ENCODE results near the gene ABCC11. TPM values are rescaled to one million over a fixed set of nuclear protein-coding genes. Genes with fewer than 3 reads are reported as not detected.

ABCC11 gene
- total and polyA plus RNA-seq, 12 donors = 0.01 to 0.61 (median 0.24) TPM; not detected in 5

DNA sequence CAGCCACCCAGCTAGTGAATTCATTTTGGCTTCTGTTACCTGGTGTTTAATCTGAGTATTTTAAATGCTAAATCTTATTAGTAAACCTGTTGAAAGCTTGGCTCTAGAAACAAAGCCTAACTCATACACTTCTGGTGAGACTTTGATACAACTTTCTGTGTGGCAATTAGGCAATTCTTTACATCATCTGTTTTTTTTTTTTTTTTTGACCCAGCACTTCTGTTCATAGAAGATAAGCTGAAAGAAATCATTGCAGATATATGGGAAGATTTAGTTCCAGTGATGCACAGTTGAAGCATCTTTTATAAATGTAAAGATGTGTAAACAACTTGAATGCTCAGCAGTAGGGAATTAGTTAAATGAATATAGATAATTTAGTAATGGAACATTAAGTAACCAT lies 21.7 kb upstream of the ABCC11 start:
- ATAC-seq = no peak
- no peak for DNase-seq
- H3K36me3 ChIP-seq = peaks cover 0 to 90% (median 6%) of the 10 kb centered on the region in 9 donors
- H3K4me1 ChIP-seq = peaks cover 0 to 35% (median 17%) of the 10 kb centered on the region in 9 donors
- intact Hi-C loops (cut with DNase I) = no loop called here
- H3K27me3 ChIP-seq = no peaks in the 10 kb centered on the region
- no peaks in the 10 kb centered on the region for H3K9me3 ChIP-seq
- H3K27ac ChIP-seq = no peak overlapping the region
- TF ChIP-seq, protein P1, sequence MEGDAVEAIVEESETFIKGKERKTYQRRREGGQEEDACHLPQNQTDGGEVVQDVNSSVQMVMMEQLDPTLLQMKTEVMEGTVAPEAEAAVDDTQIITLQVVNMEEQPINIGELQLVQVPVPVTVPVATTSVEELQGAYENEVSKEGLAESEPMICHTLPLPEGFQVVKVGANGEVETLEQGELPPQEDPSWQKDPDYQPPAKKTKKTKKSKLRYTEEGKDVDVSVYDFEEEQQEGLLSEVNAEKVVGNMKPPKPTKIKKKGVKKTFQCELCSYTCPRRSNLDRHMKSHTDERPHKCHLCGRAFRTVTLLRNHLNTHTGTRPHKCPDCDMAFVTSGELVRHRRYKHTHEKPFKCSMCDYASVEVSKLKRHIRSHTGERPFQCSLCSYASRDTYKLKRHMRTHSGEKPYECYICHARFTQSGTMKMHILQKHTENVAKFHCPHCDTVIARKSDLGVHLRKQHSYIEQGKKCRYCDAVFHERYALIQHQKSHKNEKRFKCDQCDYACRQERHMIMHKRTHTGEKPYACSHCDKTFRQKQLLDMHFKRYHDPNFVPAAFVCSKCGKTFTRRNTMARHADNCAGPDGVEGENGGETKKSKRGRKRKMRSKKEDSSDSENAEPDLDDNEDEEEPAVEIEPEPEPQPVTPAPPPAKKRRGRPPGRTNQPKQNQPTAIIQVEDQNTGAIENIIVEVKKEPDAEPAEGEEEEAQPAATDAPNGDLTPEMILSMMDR (IDR thresholded peaks at IDR 0.05) = no peak
- H3K4me3 ChIP-seq = no peak overlapping the region

DNA sequence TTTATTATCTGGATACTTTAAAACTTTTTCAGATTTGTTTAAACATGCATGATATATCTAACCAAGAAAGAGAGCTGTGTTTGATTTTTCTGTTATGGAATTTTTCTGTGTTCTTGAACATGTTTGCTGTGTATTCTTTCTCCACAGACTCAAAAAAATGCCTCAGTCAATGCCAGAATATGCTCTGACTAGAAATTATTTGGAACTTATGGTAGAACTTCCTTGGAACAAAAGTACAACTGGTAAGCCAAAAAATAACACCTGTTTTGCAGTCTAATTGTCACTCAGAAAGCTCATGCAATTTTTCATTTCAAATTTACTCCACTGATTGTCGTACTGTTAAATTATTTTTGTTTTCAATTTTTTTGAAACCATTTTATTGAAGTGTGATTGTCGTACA lies 15.3 kb upstream of the ABCC11 start:
- H3K9me3 ChIP-seq = no peaks in the 10 kb centered on the region
- 99 to 100% methylated on average over 2 of the region's 2 CpGs for WGBS, 2 donors
- H3K36me3 ChIP-seq = peaks cover 0 to 100% (median 30%) of the 10 kb centered on the region in 9 donors
- TF ChIP-seq, protein P1 (IDR thresholded peaks at IDR 0.05) = no peak
- ATAC-seq = no peak
- intact Hi-C loops (cut with DNase I) = no loop called here
- no peak overlapping the region for H3K4me3 ChIP-seq
- H3K4me1 ChIP-seq = no peaks in the 10 kb centered on the region
- DNase-seq = no peak
- no peak overlapping the region for H3K27ac ChIP-seq
- H3K27me3 ChIP-seq = no peaks in the 10 kb centered on the region

DNA sequence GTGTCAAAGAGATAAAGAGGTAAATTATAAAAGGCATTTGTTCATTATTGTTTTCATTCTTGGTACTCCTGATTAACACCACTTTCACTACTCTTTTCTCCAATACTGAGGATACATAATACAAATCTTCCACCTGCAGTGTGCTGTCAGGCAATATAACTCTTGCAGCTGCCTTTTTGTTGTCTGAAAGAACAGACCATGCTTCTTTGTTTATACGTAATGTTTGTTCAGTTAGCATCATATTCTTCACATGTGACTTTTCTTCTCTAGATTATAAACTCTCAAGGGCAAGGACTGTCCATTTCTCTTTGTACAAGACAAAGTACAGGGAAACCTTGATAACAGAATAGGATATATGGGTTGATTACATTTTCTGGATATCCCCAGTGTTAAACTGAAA lies 14.2 kb upstream of the ABCC11 start:
- Histone ChIP-seq H3K36me3 (peaks cover 0 to 100% (median 24%) of the 10 kb centered on the region in 9 donors), H3K9me3 (no peaks in the 10 kb centered on the region), H3K27ac (no peak overlapping the region), H3K27me3 (no peaks in the 10 kb centered on the region), H3K4me1 (no peaks in the 10 kb centered on the region), H3K4me3 (no peak overlapping the region)
- intact Hi-C loops (cut with DNase I) = no loop called here
- DNase-seq (no peak), ATAC-seq (no peak)
- TF ChIP-seq, protein P1 (IDR thresholded peaks at IDR 0.05) = no peak
- WGBS, 2 donors = 95 to 100% methylated on average over 1 of the region's 1 CpG

DNA sequence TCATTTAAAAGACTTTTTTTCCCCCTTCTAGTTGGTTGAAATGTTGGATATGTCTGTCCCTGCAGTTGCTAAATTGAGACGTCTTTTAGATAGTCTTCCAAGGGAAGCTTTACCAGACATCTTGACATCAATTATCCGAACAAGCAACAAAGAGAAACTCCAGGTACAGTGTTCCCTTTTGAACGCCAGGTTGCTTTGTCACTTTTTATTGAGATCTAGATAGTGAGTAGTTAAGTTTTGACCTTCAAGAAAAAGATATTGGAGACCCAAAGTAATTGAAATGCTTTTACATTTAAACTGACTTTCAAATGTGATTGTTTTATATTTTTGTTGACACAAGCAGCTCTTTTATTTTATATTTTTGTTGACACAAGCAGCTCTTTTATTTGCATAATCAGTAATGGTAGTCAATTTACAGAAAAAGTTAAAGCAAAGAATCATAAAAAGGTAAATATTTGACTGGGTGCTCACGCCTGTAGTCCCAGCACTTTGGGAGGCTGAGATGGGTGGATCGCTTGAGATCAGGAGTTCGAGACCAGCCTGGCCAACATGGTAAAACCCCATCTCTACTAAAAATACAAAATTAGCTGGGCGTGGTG lies 9.3 kb upstream of the ABCC11 start:
- Histone ChIP-seq H3K27ac (no peak overlapping the region), H3K4me3 (no peak overlapping the region), H3K36me3 (peaks cover 0 to 99% (median 25%) of the 10 kb centered on the region in 9 donors), H3K4me1 (peaks cover 0 to 3% (median 0%) of the 10 kb centered on the region in 9 donors), H3K9me3 (no peaks in the 10 kb centered on the region), H3K27me3 (no peaks in the 10 kb centered on the region)
- TF ChIP-seq, protein P1 (IDR thresholded peaks at IDR 0.05) = no peak
- no peak for DNase-seq
- 87 to 92% methylated on average over 7 of the region's 7 CpGs for WGBS, 2 donors
- intact Hi-C loops (cut with DNase I) = no loop called here
- no peak for ATAC-seq
